HUDEP-2 (cell line): Measurements from ENCODE around the gene ANKS3.
A peak's percentile ranks its signal among the peaks of the same experiment; 100 is the strongest.

Experiments
- DNase-seq, 76 experiments: peaks; one replicate each; lab custom pipeline; 2025; ENCODE audit not compliant: unreplicated experiment in 76 of 76; lab: John Stamatoyannopoulos, UW

ANKS3 gene

GRCh38 chr16:4733211-4733742 is 794 bp downstream of the ANKS3 start:
- no peak for DNase-seq

DNA sequence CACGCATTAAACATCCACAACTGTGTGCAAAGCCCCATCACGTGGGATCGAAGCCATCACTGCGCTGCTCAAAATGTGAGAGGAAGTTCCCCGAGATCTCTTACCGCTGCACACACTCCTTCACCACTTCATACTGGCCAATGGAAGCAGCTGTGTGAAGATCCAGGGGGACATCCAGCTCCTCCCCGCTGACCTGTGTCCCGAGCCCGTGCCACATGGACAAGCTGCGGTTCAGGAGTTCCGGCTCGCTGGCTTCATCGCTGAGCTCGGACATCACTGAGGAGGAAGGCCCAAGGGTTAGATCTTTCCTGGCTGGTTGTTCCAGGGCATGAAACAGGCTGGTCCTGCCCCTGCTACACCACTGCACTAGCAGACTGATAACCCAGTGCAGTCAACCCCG is 4.2 kb downstream of the ANKS3 start:
- no peak for DNase-seq

GRCh38 chr16:4728676-4729075 is 5.4 kb downstream of the ANKS3 start:
- no peak for DNase-seq

GRCh38 chr16:4726616-4727015 is 7.5 kb downstream of the ANKS3 start:
- DNase-seq = no peak

GRCh38 chr16:4724661-4725270 is 9.3 kb downstream of the ANKS3 start:
- DNase-seq = no peak

DNA sequence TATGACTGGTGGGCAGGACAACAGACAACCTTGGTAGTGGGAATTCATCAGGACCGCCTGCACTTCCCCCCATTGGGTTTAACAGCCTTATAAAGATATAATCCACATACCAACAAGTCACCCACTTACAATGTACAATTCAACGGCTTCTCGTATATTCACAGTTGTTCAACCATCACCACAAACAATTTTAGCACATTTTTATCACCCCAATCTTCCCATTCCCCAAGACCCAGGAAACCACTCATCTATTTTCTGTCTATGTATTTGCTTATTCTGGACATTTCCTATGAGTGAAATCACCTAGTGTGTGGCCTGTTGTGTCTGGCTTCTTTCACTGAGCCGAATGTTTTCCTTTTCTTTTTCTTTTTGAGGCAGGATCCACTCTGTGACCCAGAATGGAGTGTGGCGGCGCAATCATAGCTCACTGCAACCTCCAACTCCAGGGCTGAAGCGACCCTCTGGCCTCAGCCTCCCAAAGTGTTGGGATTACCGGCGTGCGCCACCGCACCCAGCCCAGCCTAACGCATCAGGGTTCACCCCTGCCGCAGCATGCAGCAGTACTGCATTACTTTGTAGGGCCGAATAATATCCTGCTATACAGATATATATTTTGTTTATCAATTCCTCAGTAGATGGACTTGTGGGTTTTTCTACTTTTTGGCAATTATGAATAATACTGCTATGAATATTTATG is 10.9 kb downstream of the ANKS3 start:
- no peak for DNase-seq

DNA sequence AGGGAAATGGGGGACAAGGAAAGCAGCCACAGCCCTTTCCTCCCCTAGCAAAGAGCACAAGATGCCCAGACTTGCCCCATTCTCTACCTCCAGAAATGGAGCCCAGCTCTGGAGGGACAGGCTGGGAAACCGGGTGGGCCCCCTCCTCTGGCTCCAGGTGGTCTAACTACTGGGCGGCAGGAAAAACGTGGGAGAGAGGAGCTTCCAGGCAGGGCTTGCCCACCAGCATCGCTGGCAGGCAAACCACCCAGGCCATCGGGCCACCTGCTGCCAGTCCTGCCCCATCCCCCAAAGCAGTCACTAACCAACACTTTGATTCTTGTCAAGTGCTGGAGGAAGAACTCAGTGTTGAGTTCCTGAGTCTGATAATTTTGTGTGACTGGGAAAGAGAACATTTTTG is 15.6 kb downstream of the ANKS3 start:
- no peak for DNase-seq

DNA sequence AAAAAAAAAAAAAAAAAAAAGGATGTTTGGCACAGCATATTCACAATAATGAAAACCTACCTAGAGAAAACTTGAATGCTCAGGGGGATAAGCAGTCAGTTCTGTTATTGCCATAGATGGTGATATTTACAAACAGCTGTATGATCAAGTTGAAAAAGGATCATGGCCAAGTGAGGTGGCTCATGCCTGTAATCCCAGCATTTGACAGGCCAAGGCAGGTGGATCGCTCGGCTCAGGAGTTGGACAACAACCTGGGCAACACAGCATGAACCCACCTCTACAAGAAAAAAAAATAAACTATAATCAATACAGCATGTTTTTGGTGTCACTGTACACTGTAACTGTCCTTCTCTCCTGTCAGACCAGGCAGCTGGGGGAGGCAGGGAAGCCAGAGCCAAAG is 19.1 kb downstream of the ANKS3 start:
- DNase-seq = no peak

DNA sequence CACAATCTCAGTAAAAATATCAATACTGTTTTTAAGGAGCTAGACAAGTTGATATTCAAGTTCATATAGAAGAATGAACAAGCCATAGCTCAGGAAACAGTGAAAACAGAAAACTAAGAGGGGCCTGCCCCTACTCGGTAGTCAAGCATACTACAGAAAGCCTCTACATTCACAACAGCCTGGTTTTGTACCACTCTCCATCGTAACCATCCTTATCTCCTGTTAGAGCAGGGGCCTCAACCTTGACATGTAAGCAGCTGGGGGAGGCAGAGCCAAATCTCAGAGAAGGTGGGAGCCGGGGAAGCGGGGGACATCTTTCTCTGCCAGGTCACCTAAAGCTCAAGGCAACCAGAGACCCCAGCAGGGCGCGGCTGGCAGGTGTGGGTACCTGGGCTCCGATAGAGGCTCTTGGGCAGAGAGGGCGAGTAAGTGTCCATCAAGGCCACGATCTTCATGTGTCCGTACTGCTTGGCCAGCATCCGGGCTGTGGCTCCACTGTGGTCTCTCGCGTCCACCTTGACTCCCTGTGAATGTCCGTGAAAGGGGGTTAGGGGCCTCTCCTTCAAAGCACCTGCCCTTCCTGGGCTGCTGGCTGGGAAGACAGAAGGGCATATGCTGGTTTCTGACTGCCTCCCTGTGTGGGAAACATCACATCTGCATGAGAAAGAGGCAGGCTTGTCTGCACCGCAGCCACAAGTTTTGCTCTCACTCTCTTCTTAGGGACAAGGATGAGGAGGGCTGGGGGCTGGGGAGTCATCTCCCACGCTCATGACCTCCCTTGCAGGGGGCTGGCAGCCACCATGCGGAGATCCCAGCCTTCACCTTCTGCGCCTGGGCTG is 20.2 kb downstream of the ANKS3 start:
- no peak for DNase-seq

- DNase-seq = no peak
Measured at GRCh38 chr16:4709481-4709880, 24.6 kb downstream of the ANKS3 start.

- DNase-seq = no peak
Measured at GRCh38 chr16:4706871-4707270, 27.2 kb downstream of the ANKS3 start.

DNA sequence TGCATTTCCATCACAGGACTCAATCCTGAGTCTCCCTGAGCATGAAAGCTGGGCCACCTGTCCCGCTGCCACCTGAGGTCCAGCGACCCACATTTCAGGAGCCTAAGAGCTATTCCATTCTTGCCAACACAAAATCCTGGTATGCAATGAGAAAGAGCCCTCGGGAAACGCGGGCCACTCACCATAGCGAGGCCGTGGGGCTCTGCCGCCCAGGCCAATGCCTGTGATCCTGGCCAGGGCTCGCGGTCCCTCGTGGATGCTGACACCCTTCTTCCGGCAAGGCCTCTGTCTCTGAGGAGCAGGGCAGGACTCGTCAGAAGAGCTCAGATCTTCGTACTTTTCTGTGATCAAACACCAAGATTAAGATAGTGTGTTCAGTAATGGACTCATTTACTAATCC is 29.2 kb downstream of the ANKS3 start:
- no peak for DNase-seq

GRCh38 chr16:4704491-4704890 is 29.6 kb downstream of the ANKS3 start:
- DNase-seq = no peak

GRCh38 chr16:4703906-4704305 is 30.2 kb downstream of the ANKS3 start:
- DNase-seq = no peak

DNA sequence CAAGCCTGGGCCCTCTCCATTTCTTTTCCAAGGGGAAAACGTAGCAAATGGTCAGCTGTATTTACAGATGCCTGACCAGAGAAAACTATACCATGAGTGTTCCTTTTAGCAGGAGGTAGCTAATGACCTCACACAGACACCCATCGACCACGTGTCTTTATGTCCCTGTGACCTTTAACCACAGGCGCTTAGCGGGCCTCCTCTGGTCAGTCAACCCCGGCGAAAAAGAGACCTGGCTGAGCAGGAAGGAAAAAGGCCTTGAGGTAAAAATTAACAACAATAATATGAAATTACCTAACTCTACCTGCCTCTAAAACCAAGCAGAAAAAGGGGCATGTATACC is 31.6 kb downstream of the ANKS3 start:
- no peak for DNase-seq

DNA sequence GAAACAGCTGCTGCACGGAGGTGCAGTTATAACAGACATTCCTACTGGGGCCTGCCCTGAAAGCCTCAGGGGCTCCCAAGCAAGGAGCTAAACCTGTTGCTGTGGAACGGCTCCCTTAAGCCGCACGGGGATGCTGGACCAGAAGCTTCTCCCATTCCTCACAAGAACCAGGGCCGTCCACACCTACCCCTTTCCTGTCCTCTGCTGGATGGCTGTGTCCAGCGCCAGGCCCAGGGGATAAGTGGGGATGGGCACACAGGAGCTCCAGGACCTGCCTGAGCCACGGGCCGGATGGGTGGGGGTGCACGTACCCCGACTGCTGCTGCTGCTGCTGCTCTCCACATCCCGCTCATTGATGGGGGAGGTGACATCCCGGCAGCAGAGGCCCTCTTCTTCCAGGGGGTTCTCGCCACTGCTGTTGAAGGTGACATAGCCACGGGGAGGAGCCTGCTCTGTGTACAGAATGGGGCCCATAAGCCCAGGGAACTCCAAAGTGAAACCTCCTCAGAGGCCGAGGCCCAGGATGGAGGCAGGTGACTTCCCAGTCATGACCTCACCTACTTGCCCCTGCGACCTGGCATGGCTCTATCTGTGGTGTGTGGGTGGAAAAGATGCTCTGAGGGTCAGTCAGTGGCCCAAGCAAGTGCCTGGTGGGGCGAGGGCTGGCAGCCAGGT is 32.1 kb downstream of the ANKS3 start:
- DNase-seq = no peak

DNA sequence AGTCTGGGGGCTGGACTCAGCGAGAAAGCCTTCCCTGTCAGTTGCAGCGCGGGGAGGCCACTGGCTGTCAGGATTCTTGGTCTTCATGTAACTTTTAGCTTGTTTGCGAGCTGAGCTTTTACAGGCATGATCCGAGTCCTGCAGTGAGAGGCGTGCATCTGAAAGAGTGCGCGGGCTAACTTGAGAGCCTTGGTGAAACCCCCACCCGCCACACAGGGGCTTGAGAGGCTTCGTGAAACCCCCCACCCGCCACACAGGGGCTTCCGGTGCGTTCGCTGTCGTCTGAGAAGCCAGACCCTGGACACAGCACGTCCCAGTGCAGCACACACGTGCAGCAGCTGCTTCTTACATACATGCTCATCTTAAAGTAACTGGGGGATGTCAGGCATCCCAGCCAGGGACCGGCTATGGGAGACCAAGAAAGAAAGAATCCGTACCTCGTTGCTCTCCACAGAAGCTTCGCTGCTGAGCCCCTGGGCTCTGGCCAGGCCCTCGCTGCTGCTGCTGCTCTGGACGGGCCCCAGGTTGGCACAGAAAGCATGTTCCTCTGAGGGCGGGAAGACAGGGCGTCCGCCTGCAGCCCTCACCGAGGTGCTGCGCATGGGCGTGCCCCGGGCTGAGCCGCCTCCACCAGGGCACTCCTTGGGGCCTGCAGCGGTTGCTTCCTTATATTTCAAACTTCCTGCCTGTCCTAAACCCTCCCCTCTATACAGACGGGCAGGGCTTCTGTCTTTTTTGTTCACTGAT is 32.9 kb downstream of the ANKS3 start:
- peak in 4 of 76 experiments; percentile 13 to 27 (median 16) for DNase-seq

GRCh38 chr16:4700380-4700996 is 33.6 kb downstream of the ANKS3 start:
- no peak for DNase-seq

DNA sequence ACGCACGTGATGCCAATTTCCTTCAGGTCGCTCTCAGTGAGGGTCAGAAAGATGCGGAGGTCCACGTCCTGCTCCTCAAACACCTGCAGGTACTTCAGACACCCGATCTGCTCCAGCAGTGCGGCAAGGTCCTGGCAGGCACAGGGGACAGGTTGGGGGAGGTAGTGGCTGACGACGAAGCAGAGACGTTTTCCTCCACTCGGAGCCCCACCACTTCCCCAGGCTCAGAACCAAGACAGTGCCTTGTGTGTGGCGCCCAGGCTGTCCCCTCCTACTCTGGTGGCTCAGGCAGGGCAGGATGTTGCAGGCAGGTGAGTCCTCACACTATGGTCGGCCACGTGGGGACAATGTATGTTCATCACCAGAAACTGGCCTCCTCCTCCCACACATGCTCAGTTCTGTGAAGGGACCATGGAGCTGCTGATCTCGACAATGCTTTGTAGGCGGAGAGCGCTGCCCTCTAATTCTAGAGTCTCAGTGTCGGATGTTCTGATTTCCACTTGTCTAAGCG is 35.0 kb downstream of the ANKS3 start:
- no peak for DNase-seq
